ENCODE measurements around the gene PCAT7.

DNA sequence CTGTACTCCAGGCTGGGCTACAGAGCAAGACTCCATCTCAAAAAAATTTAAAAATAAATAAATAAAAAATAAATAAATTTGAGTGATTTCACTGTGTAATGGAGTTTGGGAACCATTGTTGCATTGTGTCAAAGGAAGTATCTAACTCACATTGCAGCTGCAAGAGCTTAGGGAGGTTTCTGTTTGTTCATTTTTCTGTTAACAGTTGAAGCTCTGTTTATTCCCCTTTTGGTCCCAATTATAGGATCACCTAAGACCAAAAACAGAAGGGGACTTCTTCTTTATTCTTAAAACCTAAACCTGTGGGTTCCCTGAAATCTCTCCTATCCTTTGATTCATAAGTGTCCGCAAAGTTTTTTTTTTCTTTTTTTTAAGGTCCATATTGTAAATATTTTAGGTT lies 28.6 kb upstream of the PCAT7 start:
- TF ChIP-seq CTCF (IDR thresholded peaks at IDR 0.05), result no peak
- TF ChIP-seq POLR2A (IDR thresholded peaks at IDR 0.05), result no peak
